ENCODE results near the gene RHBDF1. TPM values are rescaled to one million over a fixed set of nuclear protein-coding genes. Genes with fewer than 3 reads are reported as not detected.
A peak's percentile ranks its signal among the peaks of the same experiment; 100 is the strongest.

RHBDF1 gene
- total and polyA plus RNA-seq, 2 donors from 2014 or later: 12.0 to 33.1 TPM

DNA sequence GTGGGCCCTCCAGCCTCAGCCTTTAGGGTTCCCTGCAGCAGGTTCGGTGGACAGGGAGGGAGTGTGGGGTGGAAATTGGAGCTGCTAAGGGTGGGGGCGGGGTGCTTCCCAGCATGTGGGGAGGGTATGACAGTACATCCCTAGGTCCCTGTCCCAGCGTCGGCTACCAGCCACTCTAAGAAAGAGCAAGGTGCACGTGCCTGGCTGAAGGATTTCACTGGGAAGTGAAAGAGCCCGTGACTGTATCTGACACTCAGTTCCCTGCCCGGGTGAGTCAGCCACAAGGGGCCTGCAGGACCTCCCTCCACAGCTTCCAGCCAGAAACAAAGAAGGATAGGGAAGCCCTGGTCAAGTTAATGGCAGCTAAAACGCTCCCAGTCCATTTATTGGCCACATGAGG lies 14.7 kb downstream of the RHBDF1 start:
- intact Hi-C loops (cut with DNase I): no loop called here
- FAIRE-seq: no peak

DNA sequence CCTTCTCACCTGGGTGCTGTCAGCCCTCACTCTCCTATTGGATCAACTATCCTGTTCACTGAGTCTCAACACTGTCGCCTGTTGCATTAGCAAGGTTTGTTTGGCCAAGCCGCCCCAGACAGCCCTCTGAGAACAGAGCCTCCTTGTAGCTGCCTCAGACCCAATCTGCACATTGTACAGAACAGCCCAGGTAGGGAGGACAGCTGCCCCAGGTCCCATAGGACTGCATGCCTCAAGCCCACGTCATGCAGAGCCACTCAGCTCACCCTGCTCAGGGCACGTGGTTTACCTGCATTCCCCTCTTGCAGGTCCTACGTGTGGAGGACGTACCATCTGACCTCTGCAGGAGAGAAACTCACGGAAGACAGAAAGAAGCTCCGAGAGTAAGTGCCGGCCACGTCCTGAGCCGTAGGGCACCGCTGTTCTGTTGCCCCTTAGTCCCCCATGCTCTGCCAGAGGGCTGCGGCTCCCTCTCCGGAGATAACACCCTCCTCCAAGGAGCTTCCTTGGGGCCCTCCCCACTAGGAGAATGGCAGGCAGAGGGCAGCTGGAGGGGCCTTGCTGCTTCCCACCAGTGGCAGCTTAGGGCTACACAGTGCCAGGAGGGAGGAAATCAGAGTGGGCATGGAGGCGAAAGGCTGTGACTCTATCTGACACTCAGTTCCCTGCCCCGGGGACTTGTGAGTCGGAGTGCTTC lies 16.1 kb downstream of the RHBDF1 start:
- DNase-seq (peak in 1 of 5 donors; percentile 24), FAIRE-seq (no peak)
- H3K4me3 ChIP-seq (ENCODE audit: low read length in 3 of 3): no peak overlapping the region
- no peaks in the 10 kb centered on the region for H3K27me3 ChIP-seq (ENCODE audit: control insufficient read depth, insufficient read depth, low read length)
- TF ChIP-seq CTCF (IDR thresholded peaks at IDR 0.05; ENCODE audit: borderline replicate concordance, extremely low read depth, insufficient read depth): no peak
- peaks cover 0 to 3% (median 2%) of the 10 kb centered on the region in 3 donors for H3K4me1 ChIP-seq (ENCODE audit: control insufficient read depth in 2 of 3, insufficient read depth in 2 of 3, low read depth in 1 of 3, low read length in 3 of 3)
- peaks cover 0 to 15% (median 13%) of the 10 kb centered on the region in 3 donors for H3K36me3 ChIP-seq (ENCODE audit: control insufficient read depth in 2 of 3, insufficient read depth in 3 of 3, low read length in 3 of 3)
- H3K9ac ChIP-seq (ENCODE audit: low read length in 3 of 3): no peak overlapping the region
- no peak overlapping the region for H3K27ac ChIP-seq (ENCODE audit: low read depth in 2 of 2, low read length in 2 of 2)
- no peaks in the 10 kb centered on the region for H3K9me3 ChIP-seq (ENCODE audit: control insufficient read depth in 2 of 3, insufficient read depth in 1 of 3, low read length in 3 of 3)
- intact Hi-C loops (cut with DNase I): no loop called here

More for the DNA sequence above, 14.7 kb downstream of the RHBDF1 start:
- no peak for TF ChIP-seq CTCF (IDR thresholded peaks at IDR 0.05; ENCODE audit: borderline replicate concordance, extremely low read depth, insufficient read depth)
- Histone ChIP-seq H3K36me3 (ENCODE audit: control insufficient read depth in 2 of 3, insufficient read depth in 3 of 3, low read length in 3 of 3) (peaks cover 0 to 15% (median 13%) of the 10 kb centered on the region in 3 donors), H3K27ac (ENCODE audit: low read depth in 2 of 2, low read length in 2 of 2) (no peak overlapping the region), H3K27me3 (ENCODE audit: control insufficient read depth, insufficient read depth, low read length) (no peaks in the 10 kb centered on the region), H3K4me1 (ENCODE audit: control insufficient read depth in 2 of 3, insufficient read depth in 2 of 3, low read depth in 1 of 3, low read length in 3 of 3) (peaks cover 0 to 3% (median 2%) of the 10 kb centered on the region in 3 donors), H3K9me3 (ENCODE audit: control insufficient read depth in 2 of 3, insufficient read depth in 1 of 3, low read length in 3 of 3) (no peaks in the 10 kb centered on the region), H3K9ac (ENCODE audit: low read length in 3 of 3) (no peak overlapping the region), H3K4me3 (ENCODE audit: low read length in 3 of 3) (no peak overlapping the region)
- peak in 1 of 5 donors; percentile 26 for DNase-seq

- Histone ChIP-seq H3K27ac (ENCODE audit: low read depth in 2 of 2, low read length in 2 of 2) (no peak overlapping the region), H3K36me3 (ENCODE audit: control insufficient read depth in 2 of 3, insufficient read depth in 3 of 3, low read length in 3 of 3) (peaks cover 0 to 20% (median 15%) of the 10 kb centered on the region in 3 donors), H3K4me1 (ENCODE audit: control insufficient read depth in 2 of 3, insufficient read depth in 2 of 3, low read depth in 1 of 3, low read length in 3 of 3) (peaks cover 0 to 3% (median 2%) of the 10 kb centered on the region in 3 donors), H3K9ac (ENCODE audit: low read length in 3 of 3) (no peak overlapping the region), H3K4me3 (ENCODE audit: low read length in 3 of 3) (no peak overlapping the region), H3K9me3 (ENCODE audit: control insufficient read depth in 2 of 3, insufficient read depth in 1 of 3, low read length in 3 of 3) (no peaks in the 10 kb centered on the region), H3K27me3 (ENCODE audit: control insufficient read depth, insufficient read depth, low read length) (no peaks in the 10 kb centered on the region)
- no peak for TF ChIP-seq CTCF (IDR thresholded peaks at IDR 0.05; ENCODE audit: borderline replicate concordance, extremely low read depth, insufficient read depth)
- peak in 1 of 5 donors; percentile 49 for DNase-seq
- FAIRE-seq: no peak
- intact Hi-C loops (cut with DNase I): no loop called here
Measured at GRCh38 chr16:55571-56136, 16.8 kb downstream of the RHBDF1 start.

Measured in kidney (tissue), 14 donors.